ENCODE measurements around the gene GUCA2B. TPM values are rescaled to one million over a fixed set of nuclear protein-coding genes. Genes with fewer than 3 reads are reported as not detected.

Gene GUCA2B
- polyA plus RNA-seq (ENCODE audit: insufficient read length in 4 of 4), result not detected

DNA sequence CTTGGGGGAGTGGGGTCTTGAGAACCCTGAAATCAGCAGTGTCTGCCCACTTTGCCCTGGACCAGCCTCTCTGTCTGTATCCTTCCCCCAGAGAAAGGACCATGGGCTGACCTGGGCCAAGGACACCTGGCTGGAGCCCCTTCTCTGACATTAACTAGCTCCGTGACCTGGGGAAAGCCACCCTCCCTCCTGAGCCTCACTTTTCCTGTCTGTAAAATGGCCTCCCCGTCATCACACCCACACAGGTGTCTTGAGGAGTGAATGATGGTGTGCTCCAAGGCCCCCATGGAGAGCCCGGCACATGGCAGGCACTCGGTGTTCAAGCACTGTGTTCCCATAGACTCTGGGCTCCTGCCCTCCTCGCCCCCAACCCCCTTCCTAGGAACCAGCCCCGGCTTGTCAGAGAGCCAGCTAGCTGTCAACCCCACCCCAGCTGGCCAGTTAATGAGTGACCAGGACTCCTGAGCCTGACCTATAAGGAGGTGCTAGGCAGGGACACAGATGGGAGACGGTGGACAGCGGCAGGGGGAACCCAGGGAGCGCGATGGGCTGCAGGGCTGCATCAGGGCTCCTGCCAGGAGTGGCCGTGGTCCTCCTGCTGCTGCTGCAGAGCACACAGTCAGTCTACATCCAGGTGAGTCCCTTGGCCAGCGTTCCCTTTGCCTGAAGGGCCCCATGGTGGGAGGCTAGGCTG lies at the start of gene GUCA2B:
Gene GUCA2B, plus strand, starts transcription at position 504 of the 694 bp plus-strand sequence. Its CDS starts 41 bp downstream, at position 545.
- no peak for DNase-seq (ENCODE audit: low read depth in 4 of 4, low spot score in 3 of 4)

DNA sequence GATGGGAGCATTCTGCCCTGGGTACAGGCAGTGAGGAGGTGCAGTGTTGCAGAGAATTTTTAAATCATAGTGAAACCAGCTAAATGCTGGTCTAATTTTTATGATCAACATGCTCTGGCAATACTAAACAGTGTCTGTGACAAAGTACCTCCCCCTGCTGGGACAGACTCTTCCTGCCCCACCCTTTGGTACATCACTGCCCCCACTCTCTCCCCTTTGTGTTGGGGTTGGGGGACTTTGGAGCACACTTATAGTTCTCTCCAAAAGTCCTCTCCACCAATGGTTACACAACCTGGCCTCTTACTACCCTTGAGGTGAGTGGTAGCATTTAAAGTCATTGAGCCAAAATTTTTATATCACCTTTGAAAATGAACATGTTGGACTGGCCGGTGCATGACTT lies 48.2 kb upstream of the GUCA2B start:
- DNase-seq (ENCODE audit: low read depth in 4 of 4, low spot score in 3 of 4), result no peak

DNA sequence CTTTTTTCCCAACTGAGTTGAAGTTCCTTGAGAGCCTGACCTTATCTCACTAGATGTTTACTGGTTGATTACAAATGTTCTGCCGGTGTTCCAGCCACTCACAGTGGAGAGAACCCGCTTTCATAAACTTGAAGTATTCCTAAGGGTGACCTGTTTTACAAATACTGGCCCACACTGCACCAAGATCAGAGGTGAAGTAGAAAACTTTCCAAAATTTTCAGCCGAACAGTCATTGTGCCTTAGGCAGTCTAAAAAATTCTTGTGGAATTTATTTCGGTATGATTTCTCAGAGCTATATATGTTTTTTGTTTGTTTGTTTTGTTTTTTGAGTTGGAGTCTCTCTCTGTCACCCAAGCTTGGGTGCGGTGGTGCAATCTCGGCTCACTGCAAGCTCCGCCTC lies 44.9 kb upstream of the GUCA2B start:
- no peak for DNase-seq (ENCODE audit: low read depth in 4 of 4, low spot score in 3 of 4)

DNA sequence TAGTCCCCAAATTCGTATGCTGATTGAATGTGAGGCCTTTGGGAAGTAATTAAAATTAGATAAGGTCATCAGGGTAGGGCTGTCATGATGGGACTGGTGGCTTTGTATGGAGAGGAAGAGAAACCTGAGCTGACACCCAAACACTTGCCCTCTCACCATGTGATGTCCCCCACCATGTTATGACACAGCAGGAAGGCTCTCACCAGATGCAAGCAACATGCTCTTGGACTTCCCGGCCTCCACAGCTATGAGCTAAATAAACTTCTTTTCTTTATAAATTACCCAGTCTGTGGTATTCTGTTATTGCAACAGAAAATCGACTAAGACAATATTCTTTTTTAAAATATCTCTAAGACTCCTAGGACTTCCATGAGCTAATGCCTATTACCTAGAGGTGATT lies 43.6 kb upstream of the GUCA2B start:
- no peak for DNase-seq (ENCODE audit: low read depth in 4 of 4, low spot score in 3 of 4)

DNA sequence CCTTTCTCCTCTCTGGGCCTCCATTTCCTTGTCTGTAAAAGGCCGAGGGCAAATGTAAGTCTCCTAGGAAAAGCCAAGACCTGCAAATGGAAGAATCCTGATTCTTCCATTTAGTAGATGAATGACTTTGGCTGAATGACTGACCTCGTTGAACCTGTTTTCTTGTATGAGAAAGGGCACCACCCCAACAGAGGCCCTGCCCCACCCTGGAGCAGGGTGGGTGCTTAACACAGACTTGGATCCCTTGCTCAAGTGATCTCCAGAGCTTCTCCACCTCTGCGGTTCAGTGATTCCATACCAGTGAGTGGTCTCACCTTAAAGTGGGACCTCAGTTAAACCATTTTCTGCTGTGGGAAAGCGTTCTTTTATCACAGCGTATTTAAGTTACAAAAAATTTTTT lies 39.0 kb upstream of the GUCA2B start:
- DNase-seq (ENCODE audit: low read depth in 4 of 4, low spot score in 3 of 4), result no peak

DNA sequence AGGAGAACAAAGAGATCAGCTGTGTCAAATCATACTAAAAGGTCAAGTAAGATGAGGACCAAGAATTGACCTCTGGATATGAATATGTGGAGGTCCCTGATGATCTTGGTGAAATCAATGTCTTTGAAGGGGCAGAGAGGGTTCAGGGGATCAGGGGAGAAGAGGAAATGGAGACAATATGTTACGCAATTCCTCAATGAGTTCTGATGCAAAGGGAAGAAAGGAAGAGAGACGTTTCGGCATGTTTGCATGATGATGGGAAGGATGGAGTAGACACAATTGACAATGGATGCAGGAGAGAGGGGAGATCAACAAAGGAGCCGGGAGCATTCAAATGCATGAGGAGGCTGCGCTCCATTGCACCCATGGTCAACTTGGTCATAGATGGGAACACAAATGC lies 36.0 kb upstream of the GUCA2B start:
- DNase-seq (ENCODE audit: low read depth in 4 of 4, low spot score in 3 of 4), result no peak

DNA sequence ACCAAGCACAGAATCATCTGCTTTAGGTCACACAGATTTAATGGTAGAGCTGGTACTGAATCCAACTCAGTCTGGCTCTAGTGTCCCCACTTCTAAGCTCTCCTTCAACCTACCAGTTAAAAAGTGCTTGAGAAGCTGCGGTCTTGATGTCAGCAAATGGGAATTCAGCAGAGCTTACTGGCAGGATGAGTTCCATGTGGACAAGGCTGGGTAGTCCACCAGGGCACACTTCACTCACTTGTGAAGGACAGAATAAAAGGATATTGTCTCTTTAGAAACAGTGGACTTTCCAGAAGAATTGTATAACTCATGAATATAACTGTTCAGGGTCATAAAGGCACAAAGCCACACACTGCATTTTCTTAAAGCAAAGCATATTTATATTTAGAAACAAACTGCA lies 35.1 kb upstream of the GUCA2B start:
- DNase-seq (ENCODE audit: low read depth in 4 of 4, low spot score in 3 of 4), result no peak

DNA sequence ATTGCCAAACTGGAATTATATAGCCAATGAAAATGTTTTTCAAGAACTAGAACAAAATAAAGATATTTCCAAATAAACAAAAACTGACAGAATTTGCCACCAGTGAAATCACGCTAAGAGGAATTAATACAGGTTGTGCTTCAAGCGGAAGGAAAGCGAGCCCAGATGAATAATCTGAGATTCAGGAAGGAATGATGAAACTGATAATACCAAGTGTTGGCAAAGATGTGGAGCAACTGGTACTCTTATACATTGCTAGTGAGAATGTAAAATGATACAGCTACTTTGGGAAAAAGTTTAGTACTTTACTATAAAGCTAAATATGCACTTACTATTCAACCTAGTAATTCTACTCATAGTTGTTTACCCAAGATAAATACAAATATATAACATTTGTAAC lies 30.8 kb upstream of the GUCA2B start:
- no peak for DNase-seq (ENCODE audit: low read depth in 4 of 4, low spot score in 3 of 4)

DNA sequence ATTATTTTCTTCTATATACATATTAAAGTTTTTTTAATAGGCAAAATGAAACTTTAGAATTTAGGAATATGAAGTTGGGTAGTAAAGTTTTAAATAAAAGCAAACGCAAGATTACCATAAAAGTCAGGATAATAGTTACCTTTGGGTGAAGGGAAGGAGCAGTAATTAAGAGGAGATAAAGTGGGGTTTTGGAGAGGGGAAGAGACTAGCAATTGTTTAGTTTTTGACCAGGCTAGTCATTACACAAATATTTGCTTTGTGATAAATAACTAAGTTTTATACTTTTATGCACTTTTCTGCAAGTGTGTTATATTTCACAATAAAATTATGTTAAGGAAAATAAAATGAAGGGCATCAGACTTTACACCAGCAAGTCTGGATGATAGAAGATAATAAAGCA lies 27.7 kb upstream of the GUCA2B start:
- DNase-seq (ENCODE audit: low read depth in 4 of 4, low spot score in 3 of 4), result no peak

DNA sequence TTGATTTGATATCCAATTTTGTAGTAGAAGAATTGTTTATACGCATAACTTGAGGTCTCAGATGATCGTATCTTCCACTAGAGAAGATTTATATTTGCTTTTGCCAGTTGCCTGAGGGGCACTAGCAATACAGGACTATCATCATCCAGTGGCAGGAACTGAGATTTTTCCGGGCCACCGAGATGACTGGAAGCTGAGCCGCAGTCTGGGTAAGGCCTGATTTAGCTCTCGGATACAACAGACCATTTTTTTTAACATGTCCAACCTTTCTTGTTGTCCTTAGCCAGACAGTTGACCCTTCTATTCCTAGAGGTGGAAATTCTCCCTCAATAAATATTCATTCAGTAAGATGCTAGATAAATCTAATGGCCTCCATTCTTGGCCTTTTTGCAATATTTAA lies 25.4 kb upstream of the GUCA2B start:
- DNase-seq (ENCODE audit: low read depth in 4 of 4, low spot score in 3 of 4), result no peak

DNA sequence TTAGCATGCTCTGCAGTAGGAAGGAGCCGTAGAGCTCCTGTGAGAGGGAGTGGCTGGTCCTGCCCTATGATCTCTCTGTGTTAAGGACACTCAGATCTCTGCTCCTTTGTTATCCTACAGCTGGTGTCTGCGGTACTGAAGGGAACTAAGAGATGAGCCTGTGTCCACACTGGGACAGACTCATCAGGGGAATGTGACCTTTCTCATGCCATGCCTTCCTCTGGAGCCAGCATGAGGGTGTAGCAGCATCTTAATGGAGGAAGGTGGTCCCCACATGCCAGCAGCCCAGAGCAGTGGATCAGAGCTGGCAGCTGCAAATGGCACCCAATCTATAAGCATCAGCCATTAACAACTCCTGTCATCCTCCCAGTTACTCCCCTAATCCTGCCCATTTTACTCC lies 24.7 kb upstream of the GUCA2B start:
- DNase-seq (ENCODE audit: low read depth in 4 of 4, low spot score in 3 of 4), result no peak

DNA sequence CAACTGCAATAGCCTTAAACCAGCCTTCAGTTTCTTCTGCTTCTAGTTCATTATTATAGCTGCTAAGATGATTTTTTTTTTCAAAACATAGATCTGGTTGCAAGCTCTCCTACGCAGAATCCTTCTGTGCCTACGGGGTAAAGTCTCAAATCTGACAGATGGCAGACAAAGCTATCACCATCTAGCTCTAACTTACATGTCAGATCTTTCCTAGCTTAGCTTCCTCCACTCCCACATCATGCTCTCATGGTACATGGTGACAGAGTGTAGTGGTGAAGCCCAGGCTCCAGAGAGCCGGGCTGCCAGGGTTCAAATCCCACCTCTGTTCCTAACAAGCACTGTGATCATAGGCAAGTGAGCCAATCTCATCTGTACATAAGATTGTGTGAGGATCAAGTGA lies 24.2 kb upstream of the GUCA2B start:
- no peak for DNase-seq (ENCODE audit: low read depth in 4 of 4, low spot score in 3 of 4)

DNA sequence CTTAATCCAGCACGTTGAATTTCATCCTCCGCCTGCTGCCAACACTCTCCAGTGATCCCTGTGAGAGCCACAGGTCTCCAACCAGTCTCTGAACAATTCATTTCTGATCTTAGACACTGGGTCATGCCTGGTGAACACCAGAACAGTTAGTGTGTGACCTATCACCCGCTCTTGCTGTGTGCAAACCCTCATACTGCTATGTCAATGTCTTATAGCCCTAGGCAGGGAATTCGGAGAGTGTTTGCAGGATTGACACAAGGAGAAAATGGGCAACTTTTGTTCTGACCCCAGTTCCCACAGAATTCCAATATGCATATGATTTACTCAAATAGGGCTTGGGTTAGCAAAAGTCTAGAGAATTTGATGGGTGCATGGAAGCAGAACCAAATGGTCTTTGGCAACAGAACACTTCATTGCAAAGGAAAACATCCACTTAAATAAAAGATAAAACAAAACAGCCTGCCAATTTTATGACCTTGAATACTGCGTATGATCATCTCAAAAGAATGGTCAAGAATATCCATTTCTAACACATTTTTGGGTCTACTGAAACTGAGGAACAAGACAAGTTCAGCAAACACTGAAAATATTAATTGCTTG lies 23.0 kb upstream of the GUCA2B start:
- DNase-seq (ENCODE audit: low read depth in 4 of 4, low spot score in 3 of 4), result no peak

DNA sequence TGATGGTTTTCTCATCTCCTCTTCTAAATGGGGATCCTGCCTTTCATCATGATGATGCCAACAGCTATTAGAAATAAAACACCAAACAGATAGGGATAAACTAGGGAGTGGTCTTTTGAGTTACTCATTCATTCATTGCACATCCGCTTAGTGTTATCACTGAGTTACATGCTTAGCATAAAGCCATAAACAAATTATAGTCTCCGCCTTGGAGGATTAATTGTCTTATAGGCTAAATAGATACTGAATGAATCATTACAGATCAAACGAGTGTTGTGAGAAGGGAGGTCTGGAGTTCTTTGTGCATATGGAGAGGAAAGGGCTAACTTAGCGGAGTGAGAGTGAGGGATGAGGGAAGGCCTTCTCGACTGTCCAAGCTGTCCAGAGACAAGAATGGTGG lies 19.8 kb upstream of the GUCA2B start:
- no peak for DNase-seq (ENCODE audit: low read depth in 4 of 4, low spot score in 3 of 4)

DNA sequence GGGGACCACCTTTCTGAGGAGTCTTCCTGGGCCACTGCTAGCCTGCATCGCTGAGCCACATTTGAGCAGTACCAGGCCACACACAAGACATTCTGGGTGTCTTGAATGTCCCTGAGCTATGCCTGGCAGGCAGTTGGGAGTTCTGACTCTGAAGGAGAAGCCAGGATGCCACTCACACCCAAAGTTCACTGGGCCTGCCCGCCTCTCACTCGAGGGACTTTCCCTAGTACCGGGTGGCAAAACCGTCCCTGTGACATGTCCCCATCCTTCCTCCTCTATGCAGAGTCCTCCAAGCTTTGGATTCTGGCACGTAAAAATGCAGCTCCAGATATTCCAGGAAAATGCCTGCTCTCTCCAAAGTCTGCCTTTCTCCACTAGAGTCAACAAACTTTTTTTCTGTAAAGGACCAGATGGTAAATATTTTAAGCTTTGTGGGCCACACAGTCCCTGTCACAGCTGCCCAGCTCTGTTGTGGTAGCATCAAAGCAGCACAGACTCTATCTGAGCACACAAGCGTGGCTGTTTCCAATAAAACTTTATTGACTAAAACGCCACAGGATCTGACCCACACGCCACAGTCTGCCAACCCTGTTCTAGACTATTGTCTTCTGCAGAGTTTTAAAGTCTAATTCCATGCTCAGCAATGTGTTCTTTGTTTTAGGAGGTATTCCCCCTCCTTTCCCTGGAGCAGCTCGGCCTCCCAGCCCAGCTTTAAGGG lies 19.2 kb upstream of the GUCA2B start:
- DNase-seq (ENCODE audit: low read depth in 4 of 4, low spot score in 3 of 4), result no peak

DNA sequence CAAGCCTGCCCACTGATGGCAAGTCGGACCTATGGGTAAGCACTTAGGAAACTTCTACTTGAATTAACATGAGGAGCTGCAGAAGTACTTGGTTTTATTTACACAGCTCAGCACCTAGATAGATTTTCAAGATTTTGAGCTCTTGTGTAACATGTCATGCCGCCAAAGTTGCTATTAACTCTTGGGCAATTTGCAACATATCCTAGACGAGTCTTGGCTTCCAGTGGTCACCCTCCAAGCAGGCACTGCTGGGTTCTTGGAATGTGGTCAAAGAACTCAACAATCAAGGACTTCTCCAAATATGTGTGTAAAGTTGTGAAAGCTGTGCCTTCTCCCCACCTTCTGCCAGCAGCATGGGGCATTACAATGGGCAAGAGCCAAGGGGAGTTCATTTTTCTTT lies 17.8 kb upstream of the GUCA2B start:
- no peak for DNase-seq (ENCODE audit: low read depth in 4 of 4, low spot score in 3 of 4)

DNA sequence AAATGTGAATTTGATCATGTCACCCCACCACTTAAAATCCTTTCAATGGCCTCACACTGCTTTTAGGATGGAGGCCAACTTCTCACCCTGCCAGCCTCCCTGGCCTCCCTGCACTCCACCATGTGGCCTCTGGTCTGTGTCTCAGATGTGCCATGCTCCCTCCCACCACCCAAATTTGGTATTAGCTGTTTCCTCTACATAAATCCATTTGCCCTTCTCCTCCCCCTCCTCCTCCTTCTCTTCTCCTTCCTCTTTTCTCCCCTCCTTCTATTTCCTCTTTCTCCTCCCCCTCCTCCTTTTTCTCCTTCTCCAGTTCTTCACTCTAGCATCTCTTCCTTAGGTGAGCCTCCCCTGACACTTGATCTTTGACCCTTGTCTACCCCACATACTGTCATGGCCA lies 16.7 kb upstream of the GUCA2B start:
- DNase-seq (ENCODE audit: low read depth in 4 of 4, low spot score in 3 of 4), result no peak

DNA sequence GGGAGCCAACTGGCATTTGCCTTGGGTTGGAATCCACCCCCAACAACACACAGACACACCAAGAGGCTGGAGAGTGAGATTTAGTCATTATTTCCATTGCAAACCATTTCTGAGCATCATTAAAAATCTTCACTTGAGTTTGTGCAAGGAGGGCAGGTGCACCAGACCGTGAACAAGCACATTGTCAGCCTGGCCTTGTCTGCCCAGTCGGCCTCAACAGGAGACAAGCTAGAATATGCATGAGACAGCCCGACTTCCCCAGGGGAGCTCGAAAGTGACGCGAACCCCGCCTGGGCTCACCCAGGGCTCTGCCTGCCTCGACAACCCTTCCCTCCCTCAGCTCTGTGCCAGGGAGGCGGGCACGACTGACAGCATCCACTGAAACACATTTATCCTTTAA lies 15.4 kb upstream of the GUCA2B start:
- no peak for DNase-seq (ENCODE audit: low read depth in 4 of 4, low spot score in 3 of 4)

DNA sequence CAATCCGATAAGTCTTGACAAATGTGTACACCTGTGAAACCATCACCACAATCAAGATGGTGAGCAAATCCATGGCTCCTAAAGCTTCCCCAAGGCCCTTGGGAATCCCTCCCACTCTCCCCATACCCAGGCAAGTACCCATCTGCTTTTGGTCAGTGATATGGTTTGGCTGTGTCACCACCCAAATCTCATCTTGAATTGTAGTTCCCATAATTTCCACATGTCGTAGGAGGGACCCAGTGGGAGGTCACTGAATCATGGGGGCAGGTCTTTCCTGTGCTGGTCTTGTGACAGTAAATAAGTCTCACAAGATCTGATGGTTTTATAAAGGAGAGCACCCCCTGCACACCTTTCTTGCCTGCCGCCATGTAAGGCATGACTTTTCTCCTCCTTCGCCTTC lies 14.6 kb upstream of the GUCA2B start:
- DNase-seq (ENCODE audit: low read depth in 4 of 4, low spot score in 3 of 4), result no peak

DNA sequence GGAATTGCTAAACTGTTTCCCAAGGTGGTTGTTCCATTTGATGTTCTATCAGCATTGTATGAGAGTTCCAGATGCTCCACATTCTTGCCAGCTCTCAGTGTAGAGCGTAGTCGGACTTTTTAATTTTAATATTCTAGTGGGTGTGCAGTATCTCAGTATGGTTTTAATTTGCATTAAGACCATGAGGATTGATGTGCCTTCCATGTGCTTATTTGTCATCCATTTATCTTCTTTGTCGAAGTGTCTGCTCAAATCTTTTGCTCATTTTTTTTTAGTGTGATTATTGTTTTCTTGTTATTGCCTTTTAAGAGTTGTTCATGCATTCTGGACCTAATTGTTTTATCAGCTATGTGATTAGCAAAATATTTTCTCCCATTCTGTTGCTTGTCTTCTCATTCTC lies 13.8 kb upstream of the GUCA2B start:
- DNase-seq (ENCODE audit: low read depth in 4 of 4, low spot score in 3 of 4), result no peak

DNA sequence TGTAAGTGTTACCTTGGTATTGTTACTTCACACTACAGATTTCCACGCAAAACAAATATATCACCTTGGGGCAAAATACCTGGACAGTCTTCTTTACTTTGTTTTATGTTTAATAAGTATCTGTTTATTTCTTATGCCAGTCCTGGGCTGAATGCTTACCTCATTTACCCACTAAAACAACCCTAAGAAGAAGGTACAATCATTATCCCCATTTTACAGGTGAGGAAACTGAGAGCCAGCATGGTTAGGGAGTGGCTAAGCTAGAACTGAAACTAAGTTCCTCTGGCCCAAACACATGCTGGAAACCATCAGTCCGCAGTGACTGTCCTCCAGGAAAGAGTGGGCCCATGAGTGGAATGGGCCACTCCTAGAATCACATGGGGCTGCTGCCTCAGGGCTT lies 13.0 kb upstream of the GUCA2B start:
- DNase-seq (ENCODE audit: low read depth in 4 of 4, low spot score in 3 of 4), result no peak

DNA sequence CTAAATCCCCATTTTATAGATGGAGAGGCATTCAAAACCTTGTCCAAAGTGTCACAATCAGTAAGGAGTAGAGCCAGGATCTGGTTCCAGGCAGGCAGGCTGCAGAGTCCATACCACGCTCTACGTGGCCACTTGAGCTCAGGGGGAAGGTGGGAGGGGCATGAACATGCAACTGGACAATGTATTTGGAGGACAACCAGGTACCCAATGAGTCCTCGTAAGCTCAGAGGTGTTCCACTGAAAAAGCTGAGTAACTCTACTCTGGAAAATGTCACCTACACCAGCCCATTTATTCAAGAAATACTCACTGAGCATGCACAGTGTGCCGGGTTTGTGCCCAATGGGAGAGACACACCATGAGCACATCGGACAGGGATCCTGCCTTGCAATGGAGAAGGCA lies 11.2 kb upstream of the GUCA2B start:
- DNase-seq (ENCODE audit: low read depth in 4 of 4, low spot score in 3 of 4), result no peak

Measured in left renal pelvis (tissue), 4 donors.